ENCODE data around the gene MAP3K12. TPM values are rescaled to one million over a fixed set of nuclear protein-coding genes. Genes with fewer than 3 reads are reported as not detected.
"Not testable (repeated sequence)": the region's sequence is repeated elsewhere in the genome, so short reads cannot be mapped to it uniquely, and the experiment has no call there.

MAP3K12 gene
- total and polyA plus RNA-seq, 2 donors = 17.3 to 27.4 TPM

DNA sequence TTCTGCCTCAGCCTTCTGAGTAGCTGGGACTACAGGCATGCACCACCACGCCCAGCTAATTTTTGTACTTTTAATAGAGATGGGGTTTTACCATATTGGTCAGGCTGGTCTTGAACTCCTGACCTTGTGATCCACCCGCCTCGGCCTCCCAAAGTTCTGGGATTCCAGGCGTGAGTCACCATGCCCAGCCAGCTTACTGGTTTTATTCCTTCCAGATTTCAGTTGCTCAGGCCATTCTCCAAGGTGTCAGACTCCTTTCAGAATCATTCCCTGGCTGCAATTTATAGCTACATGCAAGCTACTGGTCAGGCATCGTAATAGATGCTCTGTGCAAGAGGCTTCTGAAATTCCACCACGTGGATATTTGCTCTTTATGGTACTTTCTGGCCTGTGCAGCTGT, 17.8 kb downstream of the MAP3K12 start:
- not testable (repeated sequence) for DNase-seq (ENCODE audit: extremely low spot score); H3K4me1 ChIP-seq (ENCODE audit: insufficient read depth); H3K27ac ChIP-seq (ENCODE audit: low read depth); H3K4me3 ChIP-seq (ENCODE audit: low read depth, low read length)
- WGBS = 56% methylated on average over 6 of the region's 6 CpGs
- H3K36me3 ChIP-seq (ENCODE audit: insufficient read depth) = peaks cover 14% of the 10 kb centered on the region

DNA sequence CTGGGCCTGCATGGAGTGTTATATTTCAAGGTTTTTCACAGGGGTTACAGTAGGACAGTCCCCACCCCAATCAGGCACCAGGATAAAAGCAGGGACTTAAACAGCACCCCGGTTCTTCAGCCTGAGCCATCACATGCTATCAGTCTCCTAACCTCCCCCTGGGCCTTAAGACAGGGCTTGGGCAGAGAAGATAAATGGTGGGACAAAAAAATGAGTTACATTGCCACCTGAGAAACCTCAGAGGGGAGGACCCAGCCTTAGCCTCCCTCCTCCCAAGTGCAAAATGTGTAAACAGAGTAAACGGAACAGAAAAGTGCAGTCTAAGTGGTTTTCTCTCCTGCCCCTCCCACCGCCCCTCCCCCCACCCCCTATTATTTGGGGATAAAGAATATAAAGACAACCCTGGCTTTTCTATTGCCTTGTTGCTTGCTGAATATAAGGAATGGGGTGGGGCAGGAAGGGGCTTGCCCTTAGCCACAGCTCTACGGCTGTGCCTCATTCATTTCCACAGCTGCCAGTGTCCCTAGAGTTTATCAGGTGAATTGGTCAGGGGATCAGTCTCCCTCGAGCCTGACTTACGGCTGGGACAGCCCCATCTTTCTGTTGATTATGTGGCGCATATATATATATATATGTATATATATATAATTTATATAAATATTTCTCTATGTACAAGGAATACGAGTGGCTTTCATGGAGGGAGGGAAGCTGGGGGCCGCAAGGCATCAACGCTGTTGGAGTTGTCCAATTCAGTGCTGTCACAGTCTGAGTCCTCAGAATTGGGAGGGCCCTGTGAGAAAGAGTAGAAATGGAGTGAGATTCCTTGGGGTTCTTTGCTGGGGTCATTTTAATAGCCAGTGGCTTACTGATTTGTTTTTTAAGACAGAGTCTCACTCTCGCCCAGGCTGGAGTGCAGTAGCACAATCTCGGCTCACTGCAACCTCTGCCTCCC, 18.5 kb downstream of the MAP3K12 start:
- H3K36me3 ChIP-seq (ENCODE audit: insufficient read depth) = peaks cover 17% of the 10 kb centered on the region
- H3K27ac ChIP-seq (ENCODE audit: low read depth) = no peak overlapping the region
- no peaks in the 10 kb centered on the region for H3K4me1 ChIP-seq (ENCODE audit: insufficient read depth)
- no peak overlapping the region for H3K4me3 ChIP-seq (ENCODE audit: low read depth, low read length)
- DNase-seq (ENCODE audit: extremely low spot score) = no peak
- 64% methylated on average over 12 of the region's 12 CpGs for WGBS

DNA sequence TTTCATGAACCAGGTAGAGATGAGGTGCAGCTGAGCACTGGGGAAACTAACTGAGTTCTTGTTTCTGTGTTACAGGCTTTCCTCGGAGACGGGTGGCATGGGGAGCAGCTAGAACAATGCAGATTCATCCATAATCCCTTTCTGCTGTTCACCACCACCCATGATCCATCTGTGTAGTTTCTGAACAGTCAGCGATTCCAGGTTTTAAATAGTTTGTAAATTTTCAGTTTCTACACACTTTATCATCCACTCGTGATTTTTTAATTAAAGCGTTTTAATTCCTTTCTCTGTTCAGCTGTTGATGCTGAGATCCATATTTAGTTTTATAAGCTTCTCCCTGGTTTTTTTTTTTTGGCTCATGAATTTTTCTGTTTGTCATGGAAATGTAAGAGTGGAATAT, 19.9 kb downstream of the MAP3K12 start:
- 74% methylated on average over 5 of the region's 5 CpGs for WGBS
- DNase-seq (ENCODE audit: extremely low spot score) = no peak
- H3K27ac ChIP-seq (ENCODE audit: low read depth) = no peak overlapping the region

DNA sequence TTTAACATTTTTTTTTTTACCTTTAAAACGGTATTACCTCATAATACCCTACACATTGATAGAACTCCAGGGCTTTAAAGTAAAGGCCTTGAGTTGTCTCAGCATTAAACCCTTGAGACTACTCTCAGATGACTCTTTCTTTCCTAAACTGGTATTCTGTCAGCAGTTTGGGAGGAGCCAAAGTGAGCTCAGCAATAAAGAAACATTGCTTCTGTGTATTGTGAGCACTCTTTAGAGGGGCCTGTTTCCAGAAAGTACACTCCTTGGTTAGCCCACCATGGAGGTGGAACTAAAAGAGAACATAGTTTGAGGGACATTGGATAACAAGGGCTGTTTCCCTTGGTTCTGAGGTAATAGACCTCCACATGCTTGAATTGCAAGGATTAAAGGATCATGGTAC, 20.4 kb downstream of the MAP3K12 start:
- no peak for DNase-seq (ENCODE audit: extremely low spot score)

More for the DNA sequence above, 19.9 kb downstream of the MAP3K12 start:
- peaks cover 17% of the 10 kb centered on the region for H3K36me3 ChIP-seq (ENCODE audit: insufficient read depth)
- no peak overlapping the region for H3K4me3 ChIP-seq (ENCODE audit: low read depth, low read length)
- no peaks in the 10 kb centered on the region for H3K4me1 ChIP-seq (ENCODE audit: insufficient read depth)

DNA sequence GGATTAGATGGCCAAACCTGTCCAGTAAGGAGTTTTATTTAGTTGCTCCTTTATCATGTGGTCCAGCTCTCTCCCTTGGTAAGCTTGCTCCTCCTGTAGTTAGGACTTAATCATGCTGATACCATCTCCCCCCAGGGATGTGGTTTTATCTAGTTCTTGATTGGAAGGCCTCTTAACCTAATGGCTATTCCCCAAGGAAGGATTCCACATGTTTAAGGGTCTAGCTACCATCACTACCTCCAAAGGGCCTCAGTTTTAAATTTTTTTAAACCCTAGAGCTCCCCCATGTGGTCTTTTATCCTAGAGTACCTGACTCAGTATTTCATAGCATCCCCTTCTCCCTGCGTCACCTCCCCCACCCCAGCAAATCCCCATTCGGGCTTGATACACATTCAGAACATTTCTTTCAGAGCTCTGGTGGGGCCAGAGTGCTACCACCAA, 22.5 kb downstream of the MAP3K12 start:
- DNase-seq (ENCODE audit: extremely low spot score) = no peak
- Histone ChIP-seq H3K4me1 (ENCODE audit: insufficient read depth) (no peaks in the 10 kb centered on the region), H3K4me3 (ENCODE audit: low read depth, low read length) (no peak overlapping the region), H3K36me3 (ENCODE audit: insufficient read depth) (peaks cover 15% of the 10 kb centered on the region), H3K27ac (ENCODE audit: low read depth) (no peak overlapping the region)
- WGBS = 69% methylated on average over 2 of the region's 2 CpGs

More for the DNA sequence above, 20.4 kb downstream of the MAP3K12 start:
- Histone ChIP-seq H3K36me3 (ENCODE audit: insufficient read depth) (peaks cover 16% of the 10 kb centered on the region), H3K4me3 (ENCODE audit: low read depth, low read length) (no peak overlapping the region), H3K27ac (ENCODE audit: low read depth) (no peak overlapping the region), H3K4me1 (ENCODE audit: insufficient read depth) (no peaks in the 10 kb centered on the region)
- WGBS = 60% methylated on average over 1 of the region's 1 CpG

DNA sequence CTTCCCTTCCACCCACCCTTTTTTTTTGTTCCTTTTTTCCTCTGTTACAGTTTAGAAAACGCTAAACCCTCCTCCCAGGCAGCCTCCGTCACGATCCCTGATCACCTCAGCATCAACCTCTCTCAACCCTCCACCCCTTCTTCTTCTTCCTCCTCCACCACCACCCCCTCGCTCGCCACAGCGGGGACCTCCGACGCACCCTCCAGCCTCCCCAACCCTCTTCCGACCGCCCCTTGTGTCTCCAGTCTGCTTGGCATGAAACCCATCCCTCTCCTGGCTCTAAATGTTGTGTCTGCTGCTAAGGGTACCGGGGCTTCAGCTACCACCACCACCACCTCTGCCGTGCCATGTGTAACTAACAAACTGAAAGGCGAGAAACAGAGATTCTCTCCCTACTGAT, 24.4 kb downstream of the MAP3K12 start:
- Histone ChIP-seq H3K4me3 (ENCODE audit: low read depth, low read length) (no peak overlapping the region), H3K36me3 (ENCODE audit: insufficient read depth) (peaks cover 13% of the 10 kb centered on the region), H3K4me1 (ENCODE audit: insufficient read depth) (no peaks in the 10 kb centered on the region), H3K27ac (ENCODE audit: low read depth) (no peak overlapping the region)
- no peak for DNase-seq (ENCODE audit: extremely low spot score)
- 74% methylated on average over 13 of the region's 13 CpGs for WGBS

DNA sequence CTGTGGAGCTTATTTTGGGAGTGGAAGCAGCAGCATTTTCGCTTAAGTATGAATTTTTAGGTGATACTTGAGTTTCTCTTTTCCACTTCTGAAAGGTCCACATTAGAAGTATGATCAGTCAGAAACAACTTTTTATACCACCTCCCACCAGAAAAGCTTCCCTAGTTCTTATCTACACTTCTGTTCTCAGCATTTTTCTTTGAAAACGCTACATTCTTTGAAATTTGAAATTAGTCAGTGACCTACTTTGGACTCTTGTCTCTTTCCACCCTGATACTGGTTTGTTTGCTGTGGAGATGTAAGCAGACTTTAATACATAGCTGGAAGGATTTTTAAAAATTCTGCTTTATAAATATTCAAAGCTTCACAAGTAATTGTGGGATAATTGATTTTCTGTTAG, 25.2 kb downstream of the MAP3K12 start:
- no peak overlapping the region for H3K4me3 ChIP-seq (ENCODE audit: low read depth, low read length)
- no peak for DNase-seq (ENCODE audit: extremely low spot score)
- WGBS = 69% methylated on average over 2 of the region's 2 CpGs
- H3K36me3 ChIP-seq (ENCODE audit: insufficient read depth) = peaks cover 17% of the 10 kb centered on the region
- H3K4me1 ChIP-seq (ENCODE audit: insufficient read depth) = no peaks in the 10 kb centered on the region
- no peak overlapping the region for H3K27ac ChIP-seq (ENCODE audit: low read depth)

DNA sequence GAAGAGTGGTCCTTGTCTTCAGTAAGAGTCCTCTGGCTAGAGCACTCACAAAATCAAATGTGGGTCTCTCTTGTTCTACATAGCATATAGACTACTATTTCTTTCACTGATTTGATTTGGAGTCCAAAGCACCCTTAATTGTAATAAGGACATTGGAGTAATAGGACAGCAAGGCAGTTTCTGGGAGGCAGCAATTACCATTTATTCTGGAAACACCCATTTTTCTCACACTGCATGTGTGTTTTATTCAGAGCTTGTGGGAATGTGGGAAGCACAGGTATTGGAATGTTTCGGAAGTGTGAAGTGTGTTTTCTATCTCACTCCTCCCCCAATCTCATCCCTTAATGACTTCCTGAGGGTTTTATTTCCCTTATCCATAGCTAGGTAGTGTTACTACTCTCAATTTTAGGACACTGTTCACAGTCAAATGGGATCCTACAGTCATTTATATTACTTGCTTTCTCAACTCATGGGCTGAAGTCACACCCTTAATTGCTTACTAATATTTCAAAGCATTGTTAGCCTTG, 27.1 kb downstream of the MAP3K12 start:
- no peak overlapping the region for H3K4me3 ChIP-seq (ENCODE audit: low read depth, low read length)
- no peak overlapping the region for H3K27ac ChIP-seq (ENCODE audit: low read depth)
- WGBS = 81% methylated on average over 1 of the region's 1 CpG
- no peaks in the 10 kb centered on the region for H3K4me1 ChIP-seq (ENCODE audit: insufficient read depth)
- peaks cover 18% of the 10 kb centered on the region for H3K36me3 ChIP-seq (ENCODE audit: insufficient read depth)
- no peak for DNase-seq (ENCODE audit: extremely low spot score)

DNA sequence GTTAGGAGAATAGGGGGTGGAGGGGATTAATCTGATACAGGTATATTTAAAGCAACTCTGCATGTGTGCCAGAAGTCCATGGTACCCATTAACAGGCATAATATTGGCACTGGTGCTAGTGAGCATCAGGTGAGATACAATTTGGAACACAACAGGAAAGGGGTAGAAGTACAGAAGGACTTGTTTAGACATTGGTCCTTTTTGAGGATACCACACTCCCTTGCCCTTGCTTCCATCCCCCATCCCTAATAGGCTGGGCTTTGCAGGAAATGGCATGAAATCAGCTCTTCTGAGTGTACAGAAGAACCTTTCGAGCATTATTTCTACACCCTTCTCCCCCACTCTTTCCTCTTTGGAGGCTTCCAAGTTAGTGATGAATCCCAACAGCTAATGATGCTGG, 31.0 kb downstream of the MAP3K12 start:
- peaks cover 21% of the 10 kb centered on the region for H3K36me3 ChIP-seq (ENCODE audit: insufficient read depth)
- no peak overlapping the region for H3K4me3 ChIP-seq (ENCODE audit: low read depth, low read length)
- no peaks in the 10 kb centered on the region for H3K4me1 ChIP-seq (ENCODE audit: insufficient read depth)
- H3K27ac ChIP-seq (ENCODE audit: low read depth) = no peak overlapping the region
- 84% methylated on average over 1 of the region's 1 CpG for WGBS
- DNase-seq (ENCODE audit: extremely low spot score) = no peak

DNA sequence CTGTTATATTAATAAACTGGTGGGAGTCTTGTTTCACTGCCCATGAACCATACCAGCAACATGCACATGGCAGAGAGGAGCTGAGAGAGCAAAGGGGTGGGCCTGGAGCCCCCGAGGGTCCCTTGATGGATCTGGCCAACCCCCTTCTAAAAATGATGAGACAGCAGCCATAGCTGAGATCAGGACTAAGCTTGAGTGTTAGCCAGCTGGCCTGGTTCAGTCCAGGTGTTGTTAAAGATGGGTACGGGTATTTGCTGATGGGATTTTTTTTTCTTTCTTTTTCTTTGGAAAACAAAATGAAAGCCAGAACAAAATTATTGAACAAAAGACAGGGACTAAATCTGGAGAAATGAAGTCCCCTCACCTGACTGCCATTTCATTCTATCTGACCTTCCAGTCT, 31.4 kb downstream of the MAP3K12 start:
- no peak overlapping the region for H3K4me3 ChIP-seq (ENCODE audit: low read depth, low read length)
- 67% methylated on average over 2 of the region's 2 CpGs for WGBS
- no peak for DNase-seq (ENCODE audit: extremely low spot score)
- peaks cover 21% of the 10 kb centered on the region for H3K36me3 ChIP-seq (ENCODE audit: insufficient read depth)
- no peaks in the 10 kb centered on the region for H3K4me1 ChIP-seq (ENCODE audit: insufficient read depth)
- no peak overlapping the region for H3K27ac ChIP-seq (ENCODE audit: low read depth)

DNA sequence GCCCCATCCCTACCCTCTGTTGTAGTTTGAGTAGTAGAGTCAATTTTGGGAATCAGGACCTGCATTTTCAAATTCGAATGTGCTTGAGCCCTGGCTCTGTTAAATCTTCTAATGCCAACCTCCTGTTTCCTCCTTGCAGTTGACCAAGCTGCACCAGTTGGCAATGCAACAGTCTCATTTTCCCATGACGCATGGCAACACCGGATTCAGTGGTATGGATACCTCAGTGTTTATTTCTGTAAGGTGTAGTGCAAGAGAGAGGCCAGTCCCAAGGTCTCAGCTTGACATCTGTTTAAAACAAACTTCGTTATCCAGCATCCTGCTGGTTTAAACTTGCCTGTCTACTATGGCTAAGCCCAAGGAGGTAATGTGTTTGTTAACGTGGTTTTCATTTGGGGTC, 32.2 kb downstream of the MAP3K12 start:
- WGBS = 74% methylated on average over 5 of the region's 5 CpGs
- Histone ChIP-seq H3K4me1 (ENCODE audit: insufficient read depth) (no peaks in the 10 kb centered on the region), H3K4me3 (ENCODE audit: low read depth, low read length) (no peak overlapping the region), H3K36me3 (ENCODE audit: insufficient read depth) (peaks cover 17% of the 10 kb centered on the region), H3K27ac (ENCODE audit: low read depth) (no peak overlapping the region)
- DNase-seq (ENCODE audit: extremely low spot score) = no peak

DNA sequence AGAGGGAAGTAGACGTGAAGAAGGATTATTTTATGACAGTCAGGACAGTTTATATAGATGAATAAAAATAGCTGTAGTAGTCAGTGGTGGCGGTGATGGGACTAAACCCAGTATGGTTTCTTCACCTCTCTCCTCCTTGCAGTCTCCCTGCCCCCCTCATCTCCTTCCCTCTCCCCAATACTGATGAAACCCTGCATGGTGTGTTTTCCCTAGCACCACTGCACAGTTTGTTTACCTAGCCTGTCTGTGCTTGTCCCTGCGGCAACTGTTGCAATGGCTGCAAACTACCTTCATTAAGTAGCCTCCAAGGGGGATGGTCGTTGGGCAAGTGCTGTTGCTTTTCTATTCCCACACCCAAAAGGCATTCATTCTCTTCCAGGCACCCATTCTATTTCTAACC, 32.6 kb downstream of the MAP3K12 start:
- 63% methylated on average over 4 of the region's 4 CpGs for WGBS
- Histone ChIP-seq H3K4me1 (ENCODE audit: insufficient read depth) (no peaks in the 10 kb centered on the region), H3K4me3 (ENCODE audit: low read depth, low read length) (no peak overlapping the region), H3K36me3 (ENCODE audit: insufficient read depth) (peaks cover 16% of the 10 kb centered on the region), H3K27ac (ENCODE audit: low read depth) (no peak overlapping the region)
- DNase-seq (ENCODE audit: extremely low spot score) = no peak

DNA sequence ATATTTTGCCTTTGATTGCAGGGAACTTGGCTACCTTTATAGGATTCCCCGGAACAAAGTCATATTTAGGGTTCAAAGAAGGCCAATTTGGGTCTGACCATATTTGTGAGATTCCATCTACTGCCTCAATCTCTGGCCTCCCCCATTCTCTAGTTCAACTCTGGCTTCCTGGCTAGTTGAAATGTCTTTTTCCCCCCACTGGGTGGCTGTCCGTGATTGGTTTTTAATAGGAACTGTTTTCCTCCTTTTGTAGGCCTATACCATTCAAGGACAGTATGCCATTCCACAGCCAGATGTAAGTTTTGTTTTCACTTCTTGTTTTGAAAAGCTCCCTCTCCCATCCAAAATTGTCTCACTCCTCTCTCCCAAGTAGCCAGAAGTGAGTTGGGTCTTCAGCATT, 33.6 kb downstream of the MAP3K12 start:
- WGBS = 58% methylated on average over 2 of the region's 2 CpGs
- DNase-seq (ENCODE audit: extremely low spot score) = no peak
- no peak overlapping the region for H3K27ac ChIP-seq (ENCODE audit: low read depth)
- H3K36me3 ChIP-seq (ENCODE audit: insufficient read depth) = peaks cover 19% of the 10 kb centered on the region
- H3K4me3 ChIP-seq (ENCODE audit: low read depth, low read length) = no peak overlapping the region
- H3K4me1 ChIP-seq (ENCODE audit: insufficient read depth) = no peaks in the 10 kb centered on the region

DNA sequence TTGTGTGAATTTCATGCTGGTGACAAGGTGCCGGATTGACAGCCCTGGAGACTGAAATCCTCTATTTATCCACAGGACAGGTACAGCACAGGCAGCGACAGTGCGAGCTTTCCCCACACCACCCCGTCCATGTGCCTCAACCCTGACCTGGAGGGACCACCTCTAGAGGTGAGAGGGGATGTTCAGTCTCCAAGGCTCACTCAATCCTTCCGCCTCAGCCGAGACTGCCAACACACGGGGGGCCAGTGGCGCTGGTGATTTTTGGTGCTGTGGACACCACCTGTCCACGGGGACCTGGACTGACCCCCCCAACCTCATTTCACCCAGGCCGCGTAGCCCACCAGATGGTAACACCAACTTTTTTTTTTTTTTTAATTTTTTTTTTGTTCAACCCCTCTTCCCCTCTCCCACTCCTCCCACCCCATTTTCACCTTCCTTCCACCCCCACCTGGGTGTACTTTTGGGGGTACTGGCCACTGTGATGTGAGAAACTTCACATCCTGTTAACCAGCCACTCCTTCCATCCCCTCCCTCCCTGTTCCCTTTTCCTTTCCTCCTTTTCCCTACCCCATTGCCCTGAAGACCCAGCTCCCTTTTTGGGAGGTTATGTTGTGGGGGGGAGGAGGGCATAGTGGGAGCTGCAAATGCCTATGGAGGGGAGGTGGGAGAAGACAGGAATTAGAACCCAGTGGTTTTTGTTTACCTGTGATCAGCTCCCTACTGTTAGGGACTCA, 34.4 kb downstream of the MAP3K12 start:
- H3K4me1 ChIP-seq (ENCODE audit: insufficient read depth) = no peaks in the 10 kb centered on the region
- DNase-seq (ENCODE audit: extremely low spot score) = no peak
- WGBS = 89% methylated on average over 11 of the region's 11 CpGs
- no peak overlapping the region for H3K27ac ChIP-seq (ENCODE audit: low read depth)
- H3K36me3 ChIP-seq (ENCODE audit: insufficient read depth) = peaks cover 18% of the 10 kb centered on the region
- no peak overlapping the region for H3K4me3 ChIP-seq (ENCODE audit: low read depth, low read length)
